ENCODE data around the gene STAC2. TPM values are rescaled to one million over a fixed set of nuclear protein-coding genes. Genes with fewer than 3 reads are reported as not detected.

Gene STAC2
- total and polyA plus RNA-seq, 9 of the 15 experiments (the other 6 are each of a cell fraction or from before 2014, with no cell fraction given) = not detected

GRCh38 chr17:39175695-39176093 lies 50.1 kb downstream of the STAC2 start (continued):
- no peak for TF ChIP-seq ELK3 (CRISPR knock-in tag; IDR thresholded peaks at IDR 0.05)
- TF ChIP-seq, protein P1, sequence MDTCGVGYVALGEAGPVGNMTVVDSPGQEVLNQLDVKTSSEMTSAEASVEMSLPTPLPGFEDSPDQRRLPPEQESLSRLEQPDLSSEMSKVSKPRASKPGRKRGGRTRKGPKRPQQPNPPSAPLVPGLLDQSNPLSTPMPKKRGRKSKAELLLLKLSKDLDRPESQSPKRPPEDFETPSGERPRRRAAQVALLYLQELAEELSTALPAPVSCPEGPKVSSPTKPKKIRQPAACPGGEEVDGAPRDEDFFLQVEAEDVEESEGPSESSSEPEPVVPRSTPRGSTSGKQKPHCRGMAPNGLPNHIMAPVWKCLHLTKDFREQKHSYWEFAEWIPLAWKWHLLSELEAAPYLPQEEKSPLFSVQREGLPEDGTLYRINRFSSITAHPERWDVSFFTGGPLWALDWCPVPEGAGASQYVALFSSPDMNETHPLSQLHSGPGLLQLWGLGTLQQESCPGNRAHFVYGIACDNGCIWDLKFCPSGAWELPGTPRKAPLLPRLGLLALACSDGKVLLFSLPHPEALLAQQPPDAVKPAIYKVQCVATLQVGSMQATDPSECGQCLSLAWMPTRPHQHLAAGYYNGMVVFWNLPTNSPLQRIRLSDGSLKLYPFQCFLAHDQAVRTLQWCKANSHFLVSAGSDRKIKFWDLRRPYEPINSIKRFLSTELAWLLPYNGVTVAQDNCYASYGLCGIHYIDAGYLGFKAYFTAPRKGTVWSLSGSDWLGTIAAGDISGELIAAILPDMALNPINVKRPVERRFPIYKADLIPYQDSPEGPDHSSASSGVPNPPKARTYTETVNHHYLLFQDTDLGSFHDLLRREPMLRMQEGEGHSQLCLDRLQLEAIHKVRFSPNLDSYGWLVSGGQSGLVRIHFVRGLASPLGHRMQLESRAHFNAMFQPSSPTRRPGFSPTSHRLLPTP (IDR thresholded peaks at IDR 0.05; ENCODE audit: borderline replicate concordance, extremely low read depth, insufficient read length) = no peak
- TF ChIP-seq, protein P2, sequence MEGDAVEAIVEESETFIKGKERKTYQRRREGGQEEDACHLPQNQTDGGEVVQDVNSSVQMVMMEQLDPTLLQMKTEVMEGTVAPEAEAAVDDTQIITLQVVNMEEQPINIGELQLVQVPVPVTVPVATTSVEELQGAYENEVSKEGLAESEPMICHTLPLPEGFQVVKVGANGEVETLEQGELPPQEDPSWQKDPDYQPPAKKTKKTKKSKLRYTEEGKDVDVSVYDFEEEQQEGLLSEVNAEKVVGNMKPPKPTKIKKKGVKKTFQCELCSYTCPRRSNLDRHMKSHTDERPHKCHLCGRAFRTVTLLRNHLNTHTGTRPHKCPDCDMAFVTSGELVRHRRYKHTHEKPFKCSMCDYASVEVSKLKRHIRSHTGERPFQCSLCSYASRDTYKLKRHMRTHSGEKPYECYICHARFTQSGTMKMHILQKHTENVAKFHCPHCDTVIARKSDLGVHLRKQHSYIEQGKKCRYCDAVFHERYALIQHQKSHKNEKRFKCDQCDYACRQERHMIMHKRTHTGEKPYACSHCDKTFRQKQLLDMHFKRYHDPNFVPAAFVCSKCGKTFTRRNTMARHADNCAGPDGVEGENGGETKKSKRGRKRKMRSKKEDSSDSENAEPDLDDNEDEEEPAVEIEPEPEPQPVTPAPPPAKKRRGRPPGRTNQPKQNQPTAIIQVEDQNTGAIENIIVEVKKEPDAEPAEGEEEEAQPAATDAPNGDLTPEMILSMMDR (IDR thresholded peaks at IDR 0.05 in 2 of 3, conservative IDR thresholded peaks at IDR 0.05 in 1 of 3; ENCODE audit: insufficient read depth in 2 of 3, low read depth in 1 of 3, low read length in 3 of 3) = no peak
- peak; percentile 73 for TF ChIP-seq JUND (IDR thresholded peaks at IDR 0.05; ENCODE audit: borderline replicate concordance, low read depth, low read length)
- 0 out of 3 replicates have a peak, but pooled peaks have one; percentile 43 for TF ChIP-seq JUND (tag; IDR thresholded peaks at IDR 0.05; ENCODE audit: borderline replicate concordance, low read depth, low read length)
- TF ChIP-seq CHD2 (IDR thresholded peaks at IDR 0.05; ENCODE audit: low read depth, low read length) = no peak
- no peak for TF ChIP-seq ZNF384 (IDR thresholded peaks at IDR 0.05; ENCODE audit: low read depth, low read length)
- no peak for TF ChIP-seq ZNF311 (CRISPR knock-in tag; IDR thresholded peaks at IDR 0.05)
- TF ChIP-seq CHD7 (IDR thresholded peaks at IDR 0.05; ENCODE audit: low read depth, low read length) = no peak
- TF ChIP-seq EWSR1 (IDR thresholded peaks at IDR 0.05; ENCODE audit: borderline replicate concordance, low read depth, partially characterized antibody) = no peak

Data from K562 (cell line).